ENCODE measurements around the gene NUDT9. TPM values are rescaled to one million over a fixed set of nuclear protein-coding genes. Genes with fewer than 3 reads are reported as not detected.
"Not testable (repeated sequence)": the region's sequence is repeated elsewhere in the genome, so short reads cannot be mapped to it uniquely, and the experiment has no call there.

The NUDT9 gene
- total and polyA plus RNA-seq, 3 donors from 2014 or later, result 28.4 to 45.0 (median 38.0) TPM

- no peak for TF ChIP-seq CTCF (IDR thresholded peaks at IDR 0.05)
- TF ChIP-seq POLR2A (IDR thresholded peaks at IDR 0.05), result no peak
- peaks cover 12% of the 10 kb centered on the region for H3K4me1 ChIP-seq
- no peaks in the 10 kb centered on the region for H3K36me3 ChIP-seq (ENCODE audit: low read depth, missing control alignments)
- DNase-seq, result no peak
- no peaks in the 10 kb centered on the region for H3K27me3 ChIP-seq
- H3K27ac ChIP-seq, result no peak overlapping the region
- intact Hi-C loops (cut with DNase I; ENCODE audit: low total_unique reads), result no loop called here
- 24 to 34% methylated on average over 5 of the region's 5 CpGs for WGBS, 2 donors
- H3K4me3 ChIP-seq, result no peak overlapping the region
- H3K9me3 ChIP-seq, result no peaks in the 10 kb centered on the region
Measured at GRCh38 chr4:87419578-87420249, 2.7 kb upstream of the NUDT9 start.

GRCh38 chr4:87420276-87420830 is 2.0 kb upstream of the NUDT9 start:
- TF ChIP-seq CTCF (IDR thresholded peaks at IDR 0.05) (no peak), POLR2A (IDR thresholded peaks at IDR 0.05) (no peak)
- no peak for DNase-seq
- Histone ChIP-seq H3K4me3 (no peak overlapping the region), H3K27ac (no peak overlapping the region), H3K9me3 (no peaks in the 10 kb centered on the region), H3K36me3 (ENCODE audit: low read depth, missing control alignments) (no peaks in the 10 kb centered on the region), H3K4me1 (peaks cover 14% of the 10 kb centered on the region), H3K27me3 (no peaks in the 10 kb centered on the region)
- WGBS, 2 donors, result 45 to 58% methylated on average over 4 of the region's 4 CpGs
- intact Hi-C loops (cut with DNase I; ENCODE audit: low total_unique reads), result no loop called here

- Histone ChIP-seq H3K9me3 (no peaks in the 10 kb centered on the region), H3K27ac (peak overlapping the region; percentile 85 to 95), H3K36me3 (ENCODE audit: low read depth, missing control alignments) (no peaks in the 10 kb centered on the region), H3K27me3 (no peaks in the 10 kb centered on the region), H3K4me3 (peak overlapping the region; percentile 80 to 92), H3K4me1 (peaks cover 14% of the 10 kb centered on the region)
- intact Hi-C loops (cut with DNase I; ENCODE audit: low total_unique reads), result no loop called here
- DNase-seq, result peak; percentile 28
- WGBS, 2 donors, result 2 to 9% methylated on average over 3 of the region's 3 CpGs
- TF ChIP-seq POLR2A (IDR thresholded peaks at IDR 0.05) (no peak), CTCF (IDR thresholded peaks at IDR 0.05) (peak in 1 of 3 experiments; percentile 14)
Measured at GRCh38 chr4:87423317-87424098, 1.1 kb downstream of the NUDT9 start.

GRCh38 chr4:87424099-87424543 is 1.7 kb downstream of the NUDT9 start:
- H3K4me1 ChIP-seq, result peaks cover 14% of the 10 kb centered on the region
- H3K27me3 ChIP-seq; intact Hi-C loops (cut with DNase I; ENCODE audit: low total_unique reads); H3K36me3 ChIP-seq (ENCODE audit: low read depth, missing control alignments); H3K9me3 ChIP-seq: not testable (repeated sequence)
- H3K4me3 ChIP-seq, result peak overlapping the region; percentile 80 to 92
- peak overlapping the region; percentile 85 to 95 for H3K27ac ChIP-seq
- DNase-seq, result peak; percentile 32
- WGBS, 2 donors, result 58 to 85% methylated on average over 22 of the region's 22 CpGs

- H3K9me3 ChIP-seq, result no peaks in the 10 kb centered on the region
- no peaks in the 10 kb centered on the region for H3K36me3 ChIP-seq (ENCODE audit: low read depth, missing control alignments)
- no peaks in the 10 kb centered on the region for H3K27me3 ChIP-seq
- H3K27ac ChIP-seq, result no peak overlapping the region
- 87 to 98% methylated on average over 2 of the region's 2 CpGs for WGBS, 2 donors
- no peak for DNase-seq
- peaks cover 14% of the 10 kb centered on the region for H3K4me1 ChIP-seq
- TF ChIP-seq CTCF (IDR thresholded peaks at IDR 0.05), result no peak
- TF ChIP-seq POLR2A (IDR thresholded peaks at IDR 0.05), result no peak
- intact Hi-C loops (cut with DNase I; ENCODE audit: low total_unique reads), result no loop called here
- H3K4me3 ChIP-seq, result no peak overlapping the region
Measured at GRCh38 chr4:87425711-87426110, 3.3 kb downstream of the NUDT9 start.

Measured in testis (tissue), 3 donors.